Measurements from ENCODE around the gene SYNGR4.

GRCh38 chr19:48401287-48401686, 37.1 kb downstream of the SYNGR4 start:
- TF ChIP-seq POLR2A (IDR thresholded peaks at IDR 0.05) (no peak), CTCF (IDR thresholded peaks at IDR 0.05) (no peak)

All from Peyer's patch (tissue), 4 donors.